HG03064 (cell line): ENCODE measurements around the gene FNDC3B.

Experiments used
- ATAC-seq: cut with Tn5 transposase; IDR thresholded peaks from one replicate; pipeline ENCODE4 v1.9.1; 2021; ENCODE audit warnings: low read depth; ENCODE audit not compliant: unreplicated experiment

The FNDC3B gene

DNA sequence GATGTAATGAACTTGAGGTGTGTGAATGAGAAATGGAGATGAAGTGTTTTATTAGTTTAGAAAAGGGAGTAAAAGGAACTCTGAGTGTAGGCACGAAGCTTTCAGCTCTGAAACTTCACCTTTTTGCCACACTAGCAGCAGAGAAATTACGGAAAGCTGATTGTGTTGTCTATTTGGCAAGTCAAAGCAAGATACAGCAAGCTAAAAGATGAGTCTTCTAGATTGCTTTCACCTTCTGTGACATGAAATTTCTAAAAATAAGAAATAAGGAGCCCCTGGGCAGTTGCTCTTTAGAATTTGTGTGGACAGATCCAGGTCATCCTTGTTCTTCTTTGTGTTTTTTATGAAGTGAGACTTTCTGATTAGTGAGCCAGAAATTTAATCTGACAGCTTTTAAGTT, 143.4 kb downstream of the FNDC3B start:
- ATAC-seq: no peak

DNA sequence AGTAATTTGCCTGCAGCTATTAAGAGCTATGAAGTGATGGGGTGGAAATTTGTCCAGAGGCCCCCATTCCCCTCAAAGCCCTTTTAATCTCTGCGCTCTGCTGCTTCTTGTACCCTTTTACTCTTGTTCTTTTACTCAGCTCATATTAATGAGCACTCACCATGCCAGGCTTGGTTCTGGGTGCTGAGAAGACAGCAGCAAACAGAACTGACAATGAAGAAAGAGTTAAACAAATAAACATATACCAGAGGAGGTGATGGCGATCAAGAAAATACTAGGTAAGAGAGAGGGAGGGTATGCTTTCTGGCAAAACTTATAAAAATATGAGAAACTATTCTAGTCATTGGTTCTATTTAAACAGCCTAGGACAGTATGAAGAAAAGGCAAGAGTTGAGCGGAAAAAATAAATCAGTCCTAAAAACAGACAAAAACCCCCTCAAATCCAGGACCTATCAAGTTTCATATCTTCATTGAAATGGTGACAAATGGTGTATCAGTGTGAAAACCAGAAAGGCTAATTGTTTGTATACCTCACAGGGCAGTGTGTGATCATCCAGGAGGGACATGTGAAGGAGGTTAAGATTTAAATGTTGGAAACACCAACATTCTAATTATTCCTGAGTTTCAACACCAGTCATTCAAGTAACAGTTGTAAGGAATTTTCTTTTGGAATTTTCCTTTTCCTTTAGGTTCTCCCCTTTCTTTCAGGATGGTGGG, 144.9 kb downstream of the FNDC3B start:
- no peak for ATAC-seq

DNA sequence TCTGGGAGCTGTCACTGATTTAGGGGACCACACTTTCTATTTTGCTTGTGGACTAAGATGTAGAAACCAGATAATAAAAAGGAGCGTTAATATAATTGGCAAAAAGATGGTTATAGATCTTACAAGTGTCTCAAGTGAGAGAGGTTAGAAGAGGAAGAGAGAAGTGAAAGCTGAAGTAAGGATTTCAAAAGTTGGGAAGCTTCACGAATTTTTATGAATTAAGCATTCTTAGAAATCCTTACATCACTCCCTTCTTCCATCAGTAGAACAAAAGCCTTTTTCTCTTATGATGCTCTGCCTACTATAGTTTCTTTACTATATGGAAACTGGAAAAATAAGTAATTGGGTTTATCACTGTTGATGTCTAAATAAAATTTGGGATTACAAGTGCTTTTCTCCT, 146.5 kb downstream of the FNDC3B start:
- no peak for ATAC-seq

- ATAC-seq: no peak
Measured at GRCh38 chr3:172186607-172187006, 147.2 kb downstream of the FNDC3B start.

DNA sequence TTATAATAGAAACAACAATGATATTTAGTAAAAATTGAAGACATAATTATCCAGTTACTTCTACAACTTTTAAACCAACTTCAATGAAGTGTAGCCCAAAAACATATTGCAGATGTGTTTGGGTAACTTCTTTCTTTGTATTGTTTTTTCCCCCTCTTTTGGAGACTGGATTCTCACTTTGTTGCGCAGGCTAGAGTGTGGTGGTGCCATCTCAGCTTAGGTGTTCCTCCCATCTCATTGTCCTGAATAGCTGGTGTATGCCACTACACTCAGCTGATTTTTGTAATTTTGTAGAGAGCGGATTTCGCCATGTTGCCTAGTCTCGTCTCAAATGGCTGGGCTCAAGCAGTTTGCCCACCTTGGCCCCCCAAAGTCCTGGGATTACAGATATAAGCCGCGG, 148.1 kb downstream of the FNDC3B start:
- no peak for ATAC-seq

- no peak for ATAC-seq
Measured at GRCh38 chr3:172188511-172188910, 149.1 kb downstream of the FNDC3B start.

- ATAC-seq: no peak
Measured at GRCh38 chr3:172189213-172189612, 149.8 kb downstream of the FNDC3B start.

DNA sequence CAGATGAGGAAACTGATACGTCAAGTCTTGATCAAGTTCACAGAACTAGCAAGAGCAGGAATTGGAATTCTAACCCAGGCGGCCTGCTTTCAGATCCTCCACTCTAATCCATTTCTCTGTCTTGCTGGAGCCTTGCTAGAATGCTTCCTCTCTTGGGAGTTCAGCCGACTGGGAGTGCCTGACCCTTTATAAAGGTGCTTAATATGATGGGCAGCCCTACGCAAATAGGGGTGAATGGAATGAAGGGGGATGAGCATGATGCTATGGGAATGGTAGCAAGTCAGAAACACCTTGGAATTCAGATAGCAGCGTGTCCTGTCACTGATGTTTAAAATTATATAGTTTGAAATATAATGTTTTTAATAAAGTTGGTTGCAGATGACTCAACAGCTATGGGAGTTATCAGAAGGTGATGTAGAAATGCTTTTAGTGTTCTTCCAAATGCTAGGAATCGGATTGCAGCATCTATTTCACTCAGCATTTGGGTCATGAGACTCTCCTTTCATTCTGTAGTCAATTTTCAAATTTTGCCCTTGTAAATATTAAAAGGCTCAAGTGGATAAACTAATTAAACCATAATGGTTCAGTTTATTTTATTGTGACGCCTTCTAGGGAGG, 150.7 kb downstream of the FNDC3B start:
- no peak for ATAC-seq

GRCh38 chr3:172190980-172191379, 151.6 kb downstream of the FNDC3B start:
- no peak for ATAC-seq

GRCh38 chr3:172191629-172192028, 152.3 kb downstream of the FNDC3B start:
- no peak for ATAC-seq

DNA sequence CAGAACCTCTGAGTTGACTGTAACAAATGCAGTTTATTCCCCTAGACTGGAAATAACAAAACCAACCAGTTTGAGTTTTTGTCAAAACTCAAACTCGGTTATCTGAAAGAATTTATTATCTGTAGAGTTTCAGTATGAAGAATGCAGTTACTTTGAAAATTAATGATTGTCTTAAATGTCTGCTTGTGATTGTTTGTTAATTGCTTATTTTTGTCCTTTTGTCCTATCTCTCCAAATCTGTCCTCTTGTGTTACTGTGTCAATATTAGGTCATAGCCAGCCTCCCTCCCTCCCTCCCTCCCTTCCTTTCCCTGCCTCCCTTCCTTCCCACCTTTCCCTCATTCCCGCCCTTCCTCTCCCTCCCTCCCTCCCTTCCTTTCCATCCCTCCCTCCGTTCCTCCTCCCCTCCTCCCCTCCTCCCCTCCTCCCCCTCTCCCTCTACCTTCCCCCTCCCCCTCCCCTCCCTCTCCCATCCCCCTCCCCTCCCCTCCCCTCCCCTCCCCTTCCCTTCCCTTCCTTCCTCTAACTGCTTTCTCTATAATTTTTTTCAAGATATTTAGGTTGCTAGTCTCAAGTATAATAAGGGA, 153.5 kb downstream of the FNDC3B start:
- no peak for ATAC-seq

DNA sequence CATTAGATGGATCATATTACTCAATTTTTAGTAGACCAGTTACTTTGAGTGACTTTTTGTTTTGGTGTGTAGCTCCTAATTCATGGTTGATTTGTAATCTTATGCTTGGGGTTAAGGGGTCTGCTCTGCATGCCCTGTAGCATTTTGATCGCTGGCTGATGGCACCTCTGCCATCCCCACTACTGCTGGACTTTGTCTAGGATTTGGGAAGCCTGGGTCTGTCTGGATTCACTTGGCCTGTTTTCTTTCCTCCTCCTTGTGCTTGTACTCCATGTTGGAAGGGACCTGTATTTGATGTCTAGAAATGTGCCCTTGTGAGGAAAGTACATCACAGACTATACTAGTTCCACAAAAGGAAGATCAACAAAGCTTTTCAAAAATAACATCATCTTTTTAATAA, 154.1 kb downstream of the FNDC3B start:
- ATAC-seq: no peak

- ATAC-seq: no peak
Measured at GRCh38 chr3:172194702-172195406, 155.5 kb downstream of the FNDC3B start.

DNA sequence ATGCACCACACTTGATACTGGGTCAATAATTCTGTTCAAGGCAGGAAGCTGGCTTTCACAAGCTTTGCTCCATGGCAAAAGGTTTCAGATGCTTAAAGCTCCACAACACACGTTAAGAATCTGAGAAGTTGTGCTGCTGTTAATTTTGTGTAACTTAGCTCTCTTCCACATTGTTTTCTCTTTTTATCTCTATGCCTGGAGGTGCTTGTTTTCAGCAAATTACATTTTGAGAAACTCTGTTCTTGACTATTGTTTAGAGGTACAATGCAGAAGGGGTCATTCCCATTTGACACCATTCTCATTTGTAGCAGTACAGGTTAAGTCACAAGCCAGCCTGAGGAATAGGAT, 156.0 kb downstream of the FNDC3B start:
- ATAC-seq: no peak

GRCh38 chr3:172197344-172197743, 158.0 kb downstream of the FNDC3B start:
- no peak for ATAC-seq

GRCh38 chr3:172198428-172198827, 159.1 kb downstream of the FNDC3B start:
- ATAC-seq: no peak

DNA sequence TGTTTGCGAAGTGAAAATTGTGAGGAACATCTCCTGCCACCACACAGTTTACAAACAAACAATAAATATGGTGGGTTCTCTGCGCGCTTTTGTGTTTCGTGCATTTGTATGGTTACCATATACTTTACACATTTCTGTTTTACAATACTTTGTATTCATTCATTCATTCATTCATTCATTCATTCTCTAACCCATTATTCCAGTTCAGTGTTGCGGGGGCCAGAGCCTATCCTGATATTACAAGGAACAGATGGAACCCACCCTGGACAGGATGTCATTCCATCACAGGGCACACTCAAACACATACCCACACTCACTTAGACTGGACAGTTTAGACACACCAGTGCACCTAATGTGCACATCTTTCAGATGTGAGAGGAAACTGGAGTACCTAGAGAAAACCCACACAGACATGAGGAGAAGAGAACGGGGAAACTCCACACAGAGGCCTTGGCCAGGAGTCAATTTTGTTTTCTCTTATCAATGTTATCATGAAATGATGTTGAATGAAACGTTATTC, 160.5 kb downstream of the FNDC3B start:
- no peak for ATAC-seq

- ATAC-seq: no peak
Measured at GRCh38 chr3:172201136-172201869, 161.9 kb downstream of the FNDC3B start.

GRCh38 chr3:172201870-172202236, 162.5 kb downstream of the FNDC3B start:
- no peak for ATAC-seq

DNA sequence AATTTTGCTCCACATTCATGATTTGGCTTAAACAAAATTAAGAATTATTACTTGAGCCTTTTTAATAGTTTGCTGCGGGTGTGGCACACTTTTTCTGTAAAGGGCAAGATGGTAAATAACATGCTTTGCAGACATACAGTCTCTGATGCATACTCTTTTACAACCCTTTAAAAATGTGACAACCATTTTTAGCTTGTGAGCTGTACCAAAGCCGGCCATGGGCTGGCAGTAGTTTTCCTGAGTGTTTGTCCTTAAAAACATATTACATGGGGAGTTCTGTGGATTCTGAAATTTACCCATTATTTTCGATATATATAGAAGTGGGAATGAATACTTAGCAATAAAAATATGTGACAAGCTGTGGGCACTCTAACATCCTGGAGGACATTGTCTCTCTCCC, 163.4 kb downstream of the FNDC3B start:
- no peak for ATAC-seq
